ENCODE data around the gene SYDE2. TPM values are rescaled to one million over a fixed set of nuclear protein-coding genes. Genes with fewer than 3 reads are reported as not detected.
"Not testable (repeated sequence)": the region's sequence is repeated elsewhere in the genome, so short reads cannot be mapped to it uniquely, and the experiment has no call there.

Gene SYDE2
- total and polyA plus RNA-seq, 2 donors (not counting 1 experiment from before 2014, with no cell fraction given) = 3.6 to 7.4 TPM

DNA sequence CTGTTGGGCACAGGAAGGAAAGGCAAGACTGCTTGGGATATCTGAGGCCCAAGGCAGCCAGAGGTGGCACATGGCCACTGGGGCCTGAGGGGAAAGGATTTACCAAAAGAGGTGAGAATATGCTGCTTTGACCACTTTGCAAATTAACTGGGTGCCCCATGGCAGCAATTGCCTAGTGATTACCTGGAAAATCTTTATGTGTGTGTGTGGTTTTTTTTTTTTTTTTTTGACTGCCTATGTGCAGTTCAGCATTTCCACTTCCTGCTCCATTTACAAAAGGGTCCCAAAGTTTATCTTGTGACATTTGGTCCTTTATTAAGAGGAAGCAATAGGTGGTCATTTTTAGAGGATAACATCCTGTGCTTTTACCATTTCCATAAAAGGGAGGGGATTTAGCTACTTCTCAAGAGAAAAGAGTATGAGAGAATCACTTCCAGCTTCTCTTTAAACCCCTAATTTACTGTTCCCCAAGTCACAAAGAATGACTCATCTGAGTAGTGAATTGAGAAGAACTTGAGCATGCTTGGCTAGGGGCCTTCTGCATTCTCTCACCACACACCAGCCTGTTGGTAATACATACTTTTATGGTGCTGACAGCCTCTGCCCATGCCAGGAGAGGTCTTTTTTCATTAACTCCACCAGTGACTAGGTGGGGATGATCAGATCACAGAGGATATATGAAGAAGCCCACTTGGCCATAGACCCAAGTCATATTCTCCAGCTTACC lies 52.1 kb downstream of the SYDE2 start:
- Histone ChIP-seq H3K27ac (ENCODE audit: insufficient read depth, low read length) (no peak overlapping the region), H3K27me3 (ENCODE audit: control insufficient read depth, insufficient read depth, low read length) (no peaks in the 10 kb centered on the region), H4K20me1 (ENCODE audit: control insufficient read depth, extremely low read depth, insufficient read depth, low read length) (no peaks in the 10 kb centered on the region), H3K79me2 (ENCODE audit: control insufficient read depth, insufficient read depth, low read length) (no peaks in the 10 kb centered on the region), H2AFZ (ENCODE audit: low read length) (no peak overlapping the region), H3K4me2 (ENCODE audit: extremely low read depth, insufficient read depth, low read length) (no peak overlapping the region), H3K4me1 (ENCODE audit: control insufficient read depth, extremely low read depth, insufficient read depth, low read length) (no peaks in the 10 kb centered on the region), H3K36me3 (ENCODE audit: control insufficient read depth, insufficient read depth, low read length) (no peaks in the 10 kb centered on the region), H3K4me3 (replicated peaks in 1 of 4; ENCODE audit: control extremely low read depth in 1 of 4, insufficient read depth in 1 of 4, low read depth in 3 of 4, low read length in 4 of 4) (no peak overlapping the region), H3K9ac (ENCODE audit: insufficient read depth, low read length) (no peak overlapping the region), H3K9me3 (ENCODE audit: control insufficient read depth, insufficient read depth, low read depth, low read length) (no peaks in the 10 kb centered on the region)
- TF ChIP-seq, protein P1, sequence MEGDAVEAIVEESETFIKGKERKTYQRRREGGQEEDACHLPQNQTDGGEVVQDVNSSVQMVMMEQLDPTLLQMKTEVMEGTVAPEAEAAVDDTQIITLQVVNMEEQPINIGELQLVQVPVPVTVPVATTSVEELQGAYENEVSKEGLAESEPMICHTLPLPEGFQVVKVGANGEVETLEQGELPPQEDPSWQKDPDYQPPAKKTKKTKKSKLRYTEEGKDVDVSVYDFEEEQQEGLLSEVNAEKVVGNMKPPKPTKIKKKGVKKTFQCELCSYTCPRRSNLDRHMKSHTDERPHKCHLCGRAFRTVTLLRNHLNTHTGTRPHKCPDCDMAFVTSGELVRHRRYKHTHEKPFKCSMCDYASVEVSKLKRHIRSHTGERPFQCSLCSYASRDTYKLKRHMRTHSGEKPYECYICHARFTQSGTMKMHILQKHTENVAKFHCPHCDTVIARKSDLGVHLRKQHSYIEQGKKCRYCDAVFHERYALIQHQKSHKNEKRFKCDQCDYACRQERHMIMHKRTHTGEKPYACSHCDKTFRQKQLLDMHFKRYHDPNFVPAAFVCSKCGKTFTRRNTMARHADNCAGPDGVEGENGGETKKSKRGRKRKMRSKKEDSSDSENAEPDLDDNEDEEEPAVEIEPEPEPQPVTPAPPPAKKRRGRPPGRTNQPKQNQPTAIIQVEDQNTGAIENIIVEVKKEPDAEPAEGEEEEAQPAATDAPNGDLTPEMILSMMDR (conservative IDR thresholded peaks at IDR 0.05 in 1 of 2, IDR thresholded peaks at IDR 0.05 in 1 of 2; ENCODE audit: low read depth in 1 of 2, low read length in 2 of 2) = no peak
- TF ChIP-seq EZH2 (IDR thresholded peaks at IDR 0.05; ENCODE audit: low read length, missing control alignments) = no peak
- peak; percentile 33 to 62 for DNase-seq (ENCODE audit: low read depth in 2 of 2)

DNA sequence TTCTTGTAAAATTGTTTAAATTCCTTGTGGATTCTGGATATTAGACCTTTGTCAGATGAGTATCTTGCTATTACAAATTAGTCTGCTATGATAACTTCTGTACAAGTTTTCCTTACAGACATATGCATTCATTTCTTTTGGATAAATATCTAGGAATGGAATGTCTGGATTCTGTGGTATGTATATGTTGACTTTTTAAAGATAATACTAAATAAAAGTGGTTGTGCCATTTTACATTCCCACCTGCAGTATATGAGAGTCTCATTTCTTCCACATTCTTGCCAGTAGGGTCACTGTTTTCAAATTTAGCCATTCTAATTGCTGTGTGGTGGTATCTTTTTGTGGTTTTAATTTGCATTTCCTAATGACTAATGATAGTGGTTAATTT lies 53.9 kb downstream of the SYDE2 start:
- Histone ChIP-seq H3K9me3 (ENCODE audit: control insufficient read depth, insufficient read depth, low read depth, low read length) (no peaks in the 10 kb centered on the region), H3K27ac (ENCODE audit: insufficient read depth, low read length) (no peak overlapping the region), H3K27me3 (ENCODE audit: control insufficient read depth, insufficient read depth, low read length) (no peaks in the 10 kb centered on the region), H3K9ac (ENCODE audit: insufficient read depth, low read length) (no peak overlapping the region), H3K36me3 (ENCODE audit: control insufficient read depth, insufficient read depth, low read length) (no peaks in the 10 kb centered on the region), H4K20me1 (ENCODE audit: control insufficient read depth, extremely low read depth, insufficient read depth, low read length) (no peaks in the 10 kb centered on the region), H3K4me1 (ENCODE audit: control insufficient read depth, extremely low read depth, insufficient read depth, low read length) (no peaks in the 10 kb centered on the region), H2AFZ (ENCODE audit: low read length) (no peak overlapping the region), H3K79me2 (ENCODE audit: control insufficient read depth, insufficient read depth, low read length) (no peaks in the 10 kb centered on the region), H3K4me2 (ENCODE audit: extremely low read depth, insufficient read depth, low read length) (no peak overlapping the region), H3K4me3 (replicated peaks in 1 of 4; ENCODE audit: control extremely low read depth in 1 of 4, insufficient read depth in 1 of 4, low read depth in 3 of 4, low read length in 4 of 4) (no peak overlapping the region)
- peak in 1 of 2 donors; percentile 74 for DNase-seq (ENCODE audit: low read depth in 2 of 2)
- TF ChIP-seq EZH2 (IDR thresholded peaks at IDR 0.05; ENCODE audit: low read length, missing control alignments) = no peak
- TF ChIP-seq, protein P1 (conservative IDR thresholded peaks at IDR 0.05 in 1 of 2, IDR thresholded peaks at IDR 0.05 in 1 of 2; ENCODE audit: low read depth in 1 of 2, low read length in 2 of 2) = no peak

DNA sequence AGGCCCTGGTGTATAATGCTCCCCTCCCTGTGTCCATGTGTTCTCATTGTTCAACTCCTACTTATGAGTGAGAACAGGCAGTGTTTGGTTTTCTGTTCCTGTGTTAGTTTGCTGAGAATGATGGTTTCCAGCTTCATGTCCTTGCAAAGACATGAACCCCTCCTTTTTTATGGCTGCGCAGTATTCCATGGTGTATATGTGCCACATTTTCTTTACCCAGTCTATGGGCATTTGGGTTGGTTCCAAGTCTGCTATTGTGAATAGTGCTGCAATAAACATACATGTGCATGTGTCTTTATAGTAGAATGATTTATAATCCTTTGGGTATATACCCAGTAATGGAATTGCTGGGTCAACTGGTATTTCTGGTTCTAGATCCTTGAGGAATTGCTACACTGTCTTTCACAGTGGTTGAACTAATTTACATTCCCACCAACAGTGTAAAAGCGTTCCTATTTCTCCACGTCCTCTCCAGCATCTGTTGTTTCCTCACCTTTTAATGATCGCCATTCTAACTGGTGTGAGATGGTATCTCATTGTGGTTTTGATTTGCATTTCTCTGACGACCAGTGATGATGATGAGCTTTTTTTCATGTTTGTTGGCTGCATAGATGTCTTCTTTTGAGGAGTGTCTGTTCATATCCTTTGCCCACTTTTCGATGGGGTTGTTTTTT lies 54.4 kb downstream of the SYDE2 start:
- not testable (repeated sequence) for H3K27me3 ChIP-seq (ENCODE audit: control insufficient read depth, insufficient read depth, low read length); H2AFZ ChIP-seq (ENCODE audit: low read length); H3K4me1 ChIP-seq (ENCODE audit: control insufficient read depth, extremely low read depth, insufficient read depth, low read length); H3K4me3 ChIP-seq (replicated peaks in 1 of 4; ENCODE audit: control extremely low read depth in 1 of 4, insufficient read depth in 1 of 4, low read depth in 3 of 4, low read length in 4 of 4); DNase-seq (ENCODE audit: low read depth in 2 of 2); H3K4me2 ChIP-seq (ENCODE audit: extremely low read depth, insufficient read depth, low read length); H3K9ac ChIP-seq (ENCODE audit: insufficient read depth, low read length); H3K9me3 ChIP-seq (ENCODE audit: control insufficient read depth, insufficient read depth, low read depth, low read length); H3K79me2 ChIP-seq (ENCODE audit: control insufficient read depth, insufficient read depth, low read length); H3K27ac ChIP-seq (ENCODE audit: insufficient read depth, low read length); H4K20me1 ChIP-seq (ENCODE audit: control insufficient read depth, extremely low read depth, insufficient read depth, low read length); H3K36me3 ChIP-seq (ENCODE audit: control insufficient read depth, insufficient read depth, low read length)

Data from fibroblast of lung (primary cell).